Measurements from ENCODE around the gene CHID1.

- TF ChIP-seq CTCF (IDR thresholded peaks at IDR 0.05; ENCODE audit: low read depth, low read length, poor library complexity, severe bottlenecking) (no peak), EZH2phosphoT487 (IDR thresholded peaks at IDR 0.05; ENCODE audit: borderline replicate concordance, low read length) (no peak)
Observed at GRCh38 chr11:898540-899190, 11.9 kb downstream of the CHID1 start.
